H1 (cell line): ENCODE data around the gene DYRK1A. TPM values are rescaled to one million over a fixed set of nuclear protein-coding genes. Genes with fewer than 3 reads are reported as not detected.

Experiments
- CTBP2 ChIP-seq: IDR thresholded peaks from 2 replicates; pipeline ENCODE4 v1.7.0; 2011; ENCODE audit warnings: borderline replicate concordance, mild to moderate bottlenecking, moderate library complexity, mixed read lengths, low read length; ENCODE audit not compliant: insufficient read depth, insufficient read length
- GTF2F1 ChIP-seq: IDR thresholded peaks from 2 replicates; pipeline ENCODE4 v1.6.1; 2012; ENCODE audit warnings: low read depth, low read length, improper control_type of control experiment, borderline replicate concordance
- polyA plus RNA-seq, 7 experiments: library from polyadenylated mRNA; depleted of rRNA in 3 of 7; stranded (reverse) in 5 of 7; unstranded in 2 of 7; fragments of >200 nt in 5 of 7; fragments of 200-250 nt in 2 of 7; gene quantifications; 1 replicate in 5 of 7; 2 replicates in 1 of 7; 4 replicates in 1 of 7; pipeline versions ENCODE4 v1.2.1 to v1.2.3, GENCODE V29; 2011 to 2013; ENCODE audit warnings: missing spikeins in 2 of 7, mixed read lengths in 2 of 7
- total RNA-seq: library from RNA; stranded (reverse); fragmentation: NEBNext Ultra II Directional; extraction: Animal tissue kit (Norgen Biotek cat#: 25700); gene quantifications from 2 replicates; pipeline ENCODE4 v1.2.1, GENCODE V29; 2021

Gene DYRK1A
- total and polyA plus RNA-seq, 2 of the 8 experiments (the other 6 are each of a cell fraction or from before 2014, with no cell fraction given) = 61.1 to 62.2 TPM

GRCh38 chr21:37369307-37369854 lies 2.8 kb downstream of the DYRK1A start (continued):
- no peak for TF ChIP-seq GTF2F1
- no peak for TF ChIP-seq CTBP2
- TF ChIP-seq, all 59 proteins: peak for 0
